Measurements from ENCODE around the gene KLHL35. TPM values are rescaled to one million over a fixed set of nuclear protein-coding genes. Genes with fewer than 3 reads are reported as not detected.

Gene KLHL35
- total and polyA plus RNA-seq, 3 donors from 2014 or later, result 15.4 to 58.2 (median 51.2) TPM

- 76 to 89% methylated on average over 7 to 13 of the region's 13 CpGs for WGBS, 2 donors
- no peaks in the 10 kb centered on the region for H3K36me3 ChIP-seq (ENCODE audit: low read depth, missing control alignments)
- H3K27me3 ChIP-seq, result no peaks in the 10 kb centered on the region
- H3K4me3 ChIP-seq, result no peak overlapping the region
- H3K4me1 ChIP-seq, result no peaks in the 10 kb centered on the region
- no peak for DNase-seq
- H3K9me3 ChIP-seq, result no peaks in the 10 kb centered on the region
- H3K27ac ChIP-seq, result no peak overlapping the region
- intact Hi-C loops (cut with DNase I; ENCODE audit: low total_unique reads), result no loop called here
- no peak for TF ChIP-seq POLR2A (IDR thresholded peaks at IDR 0.05)
- TF ChIP-seq CTCF (IDR thresholded peaks at IDR 0.05), result no peak
These were observed 6.6 kb upstream of the KLHL35 start for GRCh38 chr11:75439495-75440120.

GRCh38 chr11:75439026-75439425 is 6.0 kb upstream of the KLHL35 start:
- H3K27me3 ChIP-seq, result no peaks in the 10 kb centered on the region
- no peaks in the 10 kb centered on the region for H3K36me3 ChIP-seq (ENCODE audit: low read depth, missing control alignments)
- intact Hi-C loops (cut with DNase I; ENCODE audit: low total_unique reads), result no loop called here
- H3K27ac ChIP-seq, result no peak overlapping the region
- 77 to 84% methylated on average over 14 of the region's 14 CpGs for WGBS, 2 donors
- TF ChIP-seq POLR2A (IDR thresholded peaks at IDR 0.05) (no peak), CTCF (IDR thresholded peaks at IDR 0.05) (no peak)
- DNase-seq, result no peak
- no peak overlapping the region for H3K4me3 ChIP-seq
- H3K4me1 ChIP-seq, result no peaks in the 10 kb centered on the region
- no peaks in the 10 kb centered on the region for H3K9me3 ChIP-seq

GRCh38 chr11:75437966-75438659 is 5.1 kb upstream of the KLHL35 start:
- H3K4me3 ChIP-seq, result no peak overlapping the region
- no peaks in the 10 kb centered on the region for H3K36me3 ChIP-seq (ENCODE audit: low read depth, missing control alignments)
- H3K9me3 ChIP-seq, result no peaks in the 10 kb centered on the region
- no peaks in the 10 kb centered on the region for H3K27me3 ChIP-seq
- H3K27ac ChIP-seq, result no peak overlapping the region
- no peak for DNase-seq
- WGBS, 2 donors, result 91 to 92% methylated on average over 13 of the region's 13 CpGs
- intact Hi-C loops (cut with DNase I; ENCODE audit: low total_unique reads), result no loop called here
- H3K4me1 ChIP-seq, result no peaks in the 10 kb centered on the region
- TF ChIP-seq POLR2A (IDR thresholded peaks at IDR 0.05), result no peak
- TF ChIP-seq CTCF (IDR thresholded peaks at IDR 0.05), result no peak

- Histone ChIP-seq H3K9me3 (no peaks in the 10 kb centered on the region), H3K27ac (no peak overlapping the region), H3K4me1 (no peaks in the 10 kb centered on the region), H3K27me3 (no peaks in the 10 kb centered on the region), H3K36me3 (ENCODE audit: low read depth, missing control alignments) (no peaks in the 10 kb centered on the region), H3K4me3 (no peak overlapping the region)
- WGBS, 2 donors, result 94 to 100% methylated on average over 2 to 9 of the region's 9 CpGs
- intact Hi-C loops (cut with DNase I; ENCODE audit: low total_unique reads), result no loop called here
- TF ChIP-seq POLR2A (IDR thresholded peaks at IDR 0.05), result no peak
- TF ChIP-seq CTCF (IDR thresholded peaks at IDR 0.05), result no peak
- DNase-seq, result no peak
These were observed 3.8 kb upstream of the KLHL35 start for GRCh38 chr11:75436806-75437205.

GRCh38 chr11:75435571-75435925 is 2.5 kb upstream of the KLHL35 start:
- H3K4me3 ChIP-seq, result no peak overlapping the region
- no peaks in the 10 kb centered on the region for H3K4me1 ChIP-seq
- DNase-seq, result no peak
- H3K36me3 ChIP-seq (ENCODE audit: low read depth, missing control alignments), result no peaks in the 10 kb centered on the region
- whole genome bisulfite sequencing, 2 donors, result 96 to 97% methylated on average over 7 to 9 of the region's 9 CpGs
- H3K9me3 ChIP-seq, result no peaks in the 10 kb centered on the region
- intact Hi-C loops (cut with DNase I; ENCODE audit: low total_unique reads), result no loop called here
- TF ChIP-seq POLR2A (IDR thresholded peaks at IDR 0.05) (no peak), CTCF (IDR thresholded peaks at IDR 0.05) (no peak)
- H3K27me3 ChIP-seq, result no peaks in the 10 kb centered on the region
- no peak overlapping the region for H3K27ac ChIP-seq
